HepG2 (cell line): ENCODE data around the gene WDR5B. TPM values are rescaled to one million over a fixed set of nuclear protein-coding genes. Genes with fewer than 3 reads are reported as not detected.

ENCODE experiments used
- GFI1 ChIP-seq: sonication (generic); formaldehyde crosslinking; IDR thresholded peaks from 2 replicates; pipeline ENCODE4 v1.5.0; 2020; ENCODE audit warnings: missing genetic modification reagents, mild to moderate bottlenecking, borderline replicate concordance
- KDM5A ChIP-seq: fragments of 200-600 bp; sonication (generic); IDR thresholded peaks from 2 replicates; pipeline ENCODE4 v1.7.0; 2018; ENCODE audit warnings: antibody characterized with exemption, mild to moderate bottlenecking, low read length, borderline replicate concordance
- MTA1 ChIP-seq: sonication (generic); formaldehyde crosslinking; IDR thresholded peaks from 2 replicates; pipeline ENCODE4 v1.4.0; 2020; ENCODE audit warnings: missing genetic modification reagents, mild to moderate bottlenecking, borderline replicate concordance
- RARA ChIP-seq: IDR thresholded peaks from 2 replicates; pipeline ENCODE4 v1.6.1; 2016; ENCODE audit warnings: missing genetic modification reagents, missing compliant biosample characterization
- RBM22 ChIP-seq: fragments of 200-400 bp; formaldehyde crosslinking; optimal IDR thresholded peaks from 2 replicates; pipeline ENCODE3; 2017; ENCODE audit warnings: mild to moderate bottlenecking, low read length, moderate library complexity
- SIN3A ChIP-seq: IDR thresholded peaks from 2 replicates; pipeline ENCODE4 v1.6.1; 2011; ENCODE audit warnings: low read depth, mild to moderate bottlenecking, control low read depth, low read length, borderline replicate concordance
- SMAD3 ChIP-seq: sonication (generic); formaldehyde crosslinking; IDR thresholded peaks from 2 replicates; pipeline ENCODE4 v1.4.0; 2020; ENCODE audit warnings: missing genetic modification reagents
- ZNF33A ChIP-seq: sonication (generic); formaldehyde crosslinking; IDR thresholded peaks from 2 replicates; pipeline ENCODE4 v1.5.1; 2020; ENCODE audit warnings: missing genetic modification reagents, mild to moderate bottlenecking, moderate library complexity, borderline replicate concordance
- ZNF543 ChIP-seq: sonication (generic); formaldehyde crosslinking; IDR thresholded peaks from 2 replicates; pipeline ENCODE4 v1.4.0; 2020; ENCODE audit warnings: mild to moderate bottlenecking, missing genetic modification reagents
- ZNF598 ChIP-seq: sonication (generic); formaldehyde crosslinking; IDR thresholded peaks from 2 replicates; pipeline ENCODE4 v1.5.1; 2020; ENCODE audit warnings: mild to moderate bottlenecking, missing genetic modification reagents, borderline replicate concordance
- polyA plus RNA-seq, 8 experiments: library from polyadenylated mRNA; depleted of rRNA in 3 of 8; stranded (reverse) in 7 of 8; unstranded in 1 of 8; fragments of >200 nt; fragmentation: Illumina TruSeq in 4 of 8; extraction: Trizol in 4 of 8; gene quantifications; 2 replicates each; pipeline versions ENCODE4 v1.2.1 to v1.2.3, GENCODE V29; 2011 to 2016; ENCODE audit warnings: low read depth in 4 of 8, missing spikeins in 1 of 8, mixed read lengths in 1 of 8; ENCODE audit not compliant: insufficient read depth in 1 of 8
- total RNA-seq, 5 experiments: library from RNA; depleted of rRNA; stranded (reverse); fragments of >200 nt; fragmentation: Illumina TruSeq; extraction: Trizol; gene quantifications; 2 replicates each; pipeline ENCODE4 v1.2.3, GENCODE V29; 2016; ENCODE audit warnings: low read depth in 1 of 5
- TF ChIP-seq, protein P1 (sequence below): IDR thresholded peaks from 2 replicates; pipeline ENCODE4 v1.6.1; 2012; ENCODE audit warnings: low read length, improper control_type of control experiment
- TF ChIP-seq, protein P2 (sequence below): sonication (generic); formaldehyde crosslinking; IDR thresholded peaks from 2 replicates; pipeline ENCODE4 v1.5.0; 2020; ENCODE audit warnings: mild to moderate bottlenecking, missing genetic modification reagents
- TF ChIP-seq, protein P3 (sequence below): sonication (generic); formaldehyde crosslinking; IDR thresholded peaks from 2 replicates; pipeline ENCODE4 v1.4.0; 2020; ENCODE audit warnings: mild to moderate bottlenecking, missing genetic modification reagents, borderline replicate concordance
- TF ChIP-seq, protein P4 (sequence below): sonication (generic); formaldehyde crosslinking; IDR thresholded peaks from 2 replicates; pipeline ENCODE4 v1.8.1; 2023; ENCODE audit warnings: missing genetic modification reagents, mild to moderate bottlenecking, borderline replicate concordance
- TF ChIP-seq, protein P5 (sequence below): IDR thresholded peaks from 2 replicates; pipeline ENCODE4 v1.6.1; 2016; ENCODE audit warnings: low read depth
- TF ChIP-seq, protein P6 (sequence below): sonication (generic); formaldehyde crosslinking; IDR thresholded peaks from 2 replicates; pipeline ENCODE4 v1.4.0; 2020; ENCODE audit warnings: mild to moderate bottlenecking, low read depth, missing genetic modification reagents

Gene WDR5B
- total and polyA plus RNA-seq, 2 of the 13 experiments (the other 11 are each of a cell fraction or from before 2014, with no cell fraction given): 2.5 to 3.6 TPM

DNA sequence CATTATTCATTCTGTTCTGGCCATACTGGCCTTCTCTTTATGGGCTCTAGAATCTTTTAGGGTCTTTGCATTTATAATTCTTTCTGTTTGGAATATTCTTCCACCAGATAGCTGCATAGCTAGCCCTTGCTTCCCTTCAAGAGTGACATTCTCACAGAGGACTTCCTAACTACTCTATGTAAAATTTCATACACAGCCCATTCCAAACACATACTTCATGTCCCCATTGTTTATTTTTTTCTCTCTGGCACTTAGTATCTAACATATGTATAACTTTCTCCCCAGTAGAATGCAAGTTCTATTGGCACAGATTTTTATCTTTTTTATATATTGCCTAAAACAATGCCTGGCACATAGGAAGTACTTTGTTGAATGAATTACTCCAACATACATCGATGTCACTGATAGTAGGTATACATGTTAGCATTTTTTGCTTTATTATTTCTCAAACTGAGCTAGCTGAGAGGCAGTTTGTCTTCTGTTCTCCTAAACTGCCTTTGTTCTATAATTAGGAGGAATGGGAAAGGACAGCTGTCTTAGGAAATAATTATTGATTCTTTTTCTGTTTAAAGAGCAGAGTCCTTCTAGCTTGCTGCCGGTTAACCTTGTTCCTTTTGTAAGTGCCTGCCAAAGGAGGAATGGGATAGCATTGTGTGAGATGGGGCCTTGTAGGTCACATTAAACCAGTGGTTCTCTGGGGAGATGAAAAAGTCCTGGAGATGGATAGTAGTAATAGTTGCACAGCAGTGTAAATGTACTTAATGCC lies 24.0 kb downstream of the WDR5B start (continued):
- TF ChIP-seq, protein P1, sequence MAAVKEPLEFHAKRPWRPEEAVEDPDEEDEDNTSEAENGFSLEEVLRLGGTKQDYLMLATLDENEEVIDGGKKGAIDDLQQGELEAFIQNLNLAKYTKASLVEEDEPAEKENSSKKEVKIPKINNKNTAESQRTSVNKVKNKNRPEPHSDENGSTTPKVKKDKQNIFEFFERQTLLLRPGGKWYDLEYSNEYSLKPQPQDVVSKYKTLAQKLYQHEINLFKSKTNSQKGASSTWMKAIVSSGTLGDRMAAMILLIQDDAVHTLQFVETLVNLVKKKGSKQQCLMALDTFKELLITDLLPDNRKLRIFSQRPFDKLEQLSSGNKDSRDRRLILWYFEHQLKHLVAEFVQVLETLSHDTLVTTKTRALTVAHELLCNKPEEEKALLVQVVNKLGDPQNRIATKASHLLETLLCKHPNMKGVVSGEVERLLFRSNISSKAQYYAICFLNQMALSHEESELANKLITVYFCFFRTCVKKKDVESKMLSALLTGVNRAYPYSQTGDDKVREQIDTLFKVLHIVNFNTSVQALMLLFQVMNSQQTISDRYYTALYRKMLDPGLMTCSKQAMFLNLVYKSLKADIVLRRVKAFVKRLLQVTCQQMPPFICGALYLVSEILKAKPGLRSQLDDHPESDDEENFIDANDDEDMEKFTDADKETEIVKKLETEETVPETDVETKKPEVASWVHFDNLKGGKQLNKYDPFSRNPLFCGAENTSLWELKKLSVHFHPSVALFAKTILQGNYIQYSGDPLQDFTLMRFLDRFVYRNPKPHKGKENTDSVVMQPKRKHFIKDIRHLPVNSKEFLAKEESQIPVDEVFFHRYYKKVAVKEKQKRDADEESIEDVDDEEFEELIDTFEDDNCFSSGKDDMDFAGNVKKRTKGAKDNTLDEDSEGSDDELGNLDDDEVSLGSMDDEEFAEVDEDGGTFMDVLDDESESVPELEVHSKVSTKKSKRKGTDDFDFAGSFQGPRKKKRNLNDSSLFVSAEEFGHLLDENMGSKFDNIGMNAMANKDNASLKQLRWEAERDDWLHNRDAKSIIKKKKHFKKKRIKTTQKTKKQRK: no peak
- no peak for TF ChIP-seq ZNF543 (CRISPR knock-in tag)
- TF ChIP-seq, protein P2, sequence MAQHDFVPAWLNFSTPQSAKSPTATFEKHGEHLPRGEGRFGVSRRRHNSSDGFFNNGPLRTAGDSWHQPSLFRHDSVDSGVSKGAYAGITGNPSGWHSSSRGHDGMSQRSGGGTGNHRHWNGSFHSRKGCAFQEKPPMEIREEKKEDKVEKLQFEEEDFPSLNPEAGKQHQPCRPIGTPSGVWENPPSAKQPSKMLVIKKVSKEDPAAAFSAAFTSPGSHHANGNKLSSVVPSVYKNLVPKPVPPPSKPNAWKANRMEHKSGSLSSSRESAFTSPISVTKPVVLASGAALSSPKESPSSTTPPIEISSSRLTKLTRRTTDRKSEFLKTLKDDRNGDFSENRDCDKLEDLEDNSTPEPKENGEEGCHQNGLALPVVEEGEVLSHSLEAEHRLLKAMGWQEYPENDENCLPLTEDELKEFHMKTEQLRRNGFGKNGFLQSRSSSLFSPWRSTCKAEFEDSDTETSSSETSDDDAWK (CRISPR knock-in tag): no peak
- no peak for TF ChIP-seq RBM22
- no peak for TF ChIP-seq SIN3A
- TF ChIP-seq RARA (CRISPR knock-in tag): peak; percentile 41; the same call in 1 of the 2 replicates
- TF ChIP-seq SMAD3: no peak
- TF ChIP-seq, protein P3, sequence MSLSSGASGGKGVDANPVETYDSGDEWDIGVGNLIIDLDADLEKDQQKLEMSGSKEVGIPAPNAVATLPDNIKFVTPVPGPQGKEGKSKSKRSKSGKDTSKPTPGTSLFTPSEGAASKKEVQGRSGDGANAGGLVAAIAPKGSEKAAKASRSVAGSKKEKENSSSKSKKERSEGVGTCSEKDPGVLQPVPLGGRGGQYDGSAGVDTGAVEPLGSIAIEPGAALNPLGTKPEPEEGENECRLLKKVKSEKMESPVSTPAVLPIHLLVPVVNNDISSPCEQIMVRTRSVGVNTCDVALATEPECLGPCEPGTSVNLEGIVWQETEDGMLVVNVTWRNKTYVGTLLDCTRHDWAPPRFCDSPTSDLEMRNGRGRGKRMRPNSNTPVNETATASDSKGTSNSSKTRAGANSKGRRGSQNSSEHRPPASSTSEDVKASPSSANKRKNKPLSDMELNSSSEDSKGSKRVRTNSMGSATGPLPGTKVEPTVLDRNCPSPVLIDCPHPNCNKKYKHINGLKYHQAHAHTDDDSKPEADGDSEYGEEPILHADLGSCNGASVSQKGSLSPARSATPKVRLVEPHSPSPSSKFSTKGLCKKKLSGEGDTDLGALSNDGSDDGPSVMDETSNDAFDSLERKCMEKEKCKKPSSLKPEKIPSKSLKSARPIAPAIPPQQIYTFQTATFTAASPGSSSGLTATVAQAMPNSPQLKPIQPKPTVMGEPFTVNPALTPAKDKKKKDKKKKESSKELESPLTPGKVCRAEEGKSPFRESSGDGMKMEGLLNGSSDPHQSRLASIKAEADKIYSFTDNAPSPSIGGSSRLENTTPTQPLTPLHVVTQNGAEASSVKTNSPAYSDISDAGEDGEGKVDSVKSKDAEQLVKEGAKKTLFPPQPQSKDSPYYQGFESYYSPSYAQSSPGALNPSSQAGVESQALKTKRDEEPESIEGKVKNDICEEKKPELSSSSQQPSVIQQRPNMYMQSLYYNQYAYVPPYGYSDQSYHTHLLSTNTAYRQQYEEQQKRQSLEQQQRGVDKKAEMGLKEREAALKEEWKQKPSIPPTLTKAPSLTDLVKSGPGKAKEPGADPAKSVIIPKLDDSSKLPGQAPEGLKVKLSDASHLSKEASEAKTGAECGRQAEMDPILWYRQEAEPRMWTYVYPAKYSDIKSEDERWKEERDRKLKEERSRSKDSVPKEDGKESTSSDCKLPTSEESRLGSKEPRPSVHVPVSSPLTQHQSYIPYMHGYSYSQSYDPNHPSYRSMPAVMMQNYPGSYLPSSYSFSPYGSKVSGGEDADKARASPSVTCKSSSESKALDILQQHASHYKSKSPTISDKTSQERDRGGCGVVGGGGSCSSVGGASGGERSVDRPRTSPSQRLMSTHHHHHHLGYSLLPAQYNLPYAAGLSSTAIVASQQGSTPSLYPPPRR (CRISPR knock-in tag): peak; percentile 64
- TF ChIP-seq, protein P4, sequence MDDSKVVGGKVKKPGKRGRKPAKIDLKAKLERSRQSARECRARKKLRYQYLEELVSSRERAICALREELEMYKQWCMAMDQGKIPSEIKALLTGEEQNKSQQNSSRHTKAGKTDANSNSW (CRISPR knock-in tag): no peak
- TF ChIP-seq ZNF33A (CRISPR knock-in tag): no peak
- TF ChIP-seq MTA1 (CRISPR knock-in tag): no peak
- TF ChIP-seq GFI1 (CRISPR knock-in tag): no peak
- TF ChIP-seq ZNF598 (CRISPR knock-in tag): no peak
- TF ChIP-seq KDM5A: no peak
- TF ChIP-seq, protein P5, sequence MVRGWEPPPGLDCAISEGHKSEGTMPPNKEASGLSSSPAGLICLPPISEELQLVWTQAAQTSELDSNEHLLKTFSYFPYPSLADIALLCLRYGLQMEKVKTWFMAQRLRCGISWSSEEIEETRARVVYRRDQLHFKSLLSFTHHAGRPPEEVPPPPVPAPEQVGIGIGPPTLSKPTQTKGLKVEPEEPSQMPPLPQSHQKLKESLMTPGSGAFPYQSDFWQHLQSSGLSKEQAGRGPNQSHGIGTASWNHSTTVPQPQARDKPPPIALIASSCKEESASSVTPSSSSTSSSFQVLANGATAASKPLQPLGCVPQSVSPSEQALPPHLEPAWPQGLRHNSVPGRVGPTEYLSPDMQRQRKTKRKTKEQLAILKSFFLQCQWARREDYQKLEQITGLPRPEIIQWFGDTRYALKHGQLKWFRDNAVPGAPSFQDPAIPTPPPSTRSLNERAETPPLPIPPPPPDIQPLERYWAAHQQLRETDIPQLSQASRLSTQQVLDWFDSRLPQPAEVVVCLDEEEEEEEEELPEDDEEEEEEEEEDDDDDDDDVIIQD: no peak
- TF ChIP-seq, protein P6, sequence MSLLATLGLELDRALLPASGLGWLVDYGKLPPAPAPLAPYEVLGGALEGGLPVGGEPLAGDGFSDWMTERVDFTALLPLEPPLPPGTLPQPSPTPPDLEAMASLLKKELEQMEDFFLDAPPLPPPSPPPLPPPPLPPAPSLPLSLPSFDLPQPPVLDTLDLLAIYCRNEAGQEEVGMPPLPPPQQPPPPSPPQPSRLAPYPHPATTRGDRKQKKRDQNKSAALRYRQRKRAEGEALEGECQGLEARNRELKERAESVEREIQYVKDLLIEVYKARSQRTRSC (CRISPR knock-in tag): no peak
